Measurements from ENCODE around the gene INSYN2B. TPM values are rescaled to one million over a fixed set of nuclear protein-coding genes. Genes with fewer than 3 reads are reported as not detected.

The INSYN2B gene
- total RNA-seq, 4 donors from 2014 or later: not detected

- Histone ChIP-seq H3K4me3 (no peak overlapping the region), H3K36me3 (no peaks in the 10 kb centered on the region), H3K9me3 (no peaks in the 10 kb centered on the region), H3K27me3 (peaks cover 32% of the 10 kb centered on the region), H3K4me1 (no peaks in the 10 kb centered on the region), H3K27ac (no peak overlapping the region)
- WGBS, 2 donors (ENCODE audit: low coverage in 1 of 2): 33 to 38% methylated on average over 1 of the region's 1 CpG
- TF ChIP-seq CTCF (IDR thresholded peaks at IDR 0.05) (no peak), POLR2A (IDR thresholded peaks at IDR 0.05) (no peak), POLR2AphosphoS5 (IDR thresholded peaks at IDR 0.05) (no peak), EP300 (IDR thresholded peaks at IDR 0.05) (no peak)
- ATAC-seq: no peak
Observed at GRCh38 chr5:169989365-169989764, 9.1 kb upstream of the INSYN2B start.

GRCh38 chr5:169988947-169989346, 8.7 kb upstream of the INSYN2B start:
- 93 to 100% methylated on average over 1 of the region's 1 CpG for WGBS, 2 donors (ENCODE audit: low coverage in 1 of 2)
- TF ChIP-seq EP300 (IDR thresholded peaks at IDR 0.05) (no peak), CTCF (IDR thresholded peaks at IDR 0.05) (no peak), POLR2A (IDR thresholded peaks at IDR 0.05) (no peak), POLR2AphosphoS5 (IDR thresholded peaks at IDR 0.05) (no peak)
- peaks cover 36% of the 10 kb centered on the region for H3K27me3 ChIP-seq
- no peaks in the 10 kb centered on the region for H3K9me3 ChIP-seq
- H3K4me3 ChIP-seq: no peak overlapping the region
- no peaks in the 10 kb centered on the region for H3K36me3 ChIP-seq
- no peaks in the 10 kb centered on the region for H3K4me1 ChIP-seq
- no peak overlapping the region for H3K27ac ChIP-seq
- ATAC-seq: no peak

DNA sequence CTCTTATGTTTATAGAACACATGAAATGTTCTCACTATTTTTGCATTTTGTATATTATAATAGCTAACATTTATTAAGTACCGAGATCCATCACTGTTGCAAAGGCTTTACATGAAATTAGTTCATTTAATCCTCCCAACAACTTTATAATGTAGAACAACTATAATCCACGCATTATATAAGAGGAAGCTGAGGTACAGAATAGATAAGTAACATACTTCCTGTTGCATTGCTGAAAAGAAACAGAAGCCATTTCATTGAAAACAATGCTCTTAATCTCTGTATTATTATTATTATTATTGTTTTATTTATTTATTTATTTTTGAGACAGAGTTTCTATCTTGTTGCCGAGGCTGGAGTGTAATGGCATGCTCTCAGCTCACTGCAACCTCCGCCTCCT, 7.9 kb upstream of the INSYN2B start:
- no peak overlapping the region for H3K4me3 ChIP-seq
- no peak overlapping the region for H3K27ac ChIP-seq
- no peaks in the 10 kb centered on the region for H3K9me3 ChIP-seq
- WGBS, 2 donors (ENCODE audit: low coverage in 1 of 2): 44 to 65% methylated on average over 3 to 4 of the region's 4 CpGs
- no peaks in the 10 kb centered on the region for H3K4me1 ChIP-seq
- H3K36me3 ChIP-seq: no peaks in the 10 kb centered on the region
- H3K27me3 ChIP-seq: peaks cover 44% of the 10 kb centered on the region
- TF ChIP-seq CTCF (IDR thresholded peaks at IDR 0.05) (no peak), POLR2AphosphoS5 (IDR thresholded peaks at IDR 0.05) (no peak), EP300 (IDR thresholded peaks at IDR 0.05) (no peak), POLR2A (IDR thresholded peaks at IDR 0.05) (no peak)
- ATAC-seq: no peak

- Histone ChIP-seq H3K4me1 (peaks cover 0 to 11% (median 3%) of the 10 kb centered on the region in 3 donors), H3K4me3 (no peak overlapping the region), H3K27me3 (peaks cover 71% of the 10 kb centered on the region), H3K9me3 (no peaks in the 10 kb centered on the region), H3K27ac (no peak overlapping the region), H3K36me3 (no peaks in the 10 kb centered on the region)
- TF ChIP-seq EP300 (IDR thresholded peaks at IDR 0.05) (no peak), POLR2AphosphoS5 (IDR thresholded peaks at IDR 0.05) (no peak), CTCF (IDR thresholded peaks at IDR 0.05) (no peak), POLR2A (IDR thresholded peaks at IDR 0.05) (no peak)
- no peak for ATAC-seq
- WGBS, 2 donors (ENCODE audit: low coverage in 1 of 2): 6 to 29% methylated on average over 3 of the region's 3 CpGs
Observed at GRCh38 chr5:169979871-169980270, 424 bp downstream of the INSYN2B start.

DNA sequence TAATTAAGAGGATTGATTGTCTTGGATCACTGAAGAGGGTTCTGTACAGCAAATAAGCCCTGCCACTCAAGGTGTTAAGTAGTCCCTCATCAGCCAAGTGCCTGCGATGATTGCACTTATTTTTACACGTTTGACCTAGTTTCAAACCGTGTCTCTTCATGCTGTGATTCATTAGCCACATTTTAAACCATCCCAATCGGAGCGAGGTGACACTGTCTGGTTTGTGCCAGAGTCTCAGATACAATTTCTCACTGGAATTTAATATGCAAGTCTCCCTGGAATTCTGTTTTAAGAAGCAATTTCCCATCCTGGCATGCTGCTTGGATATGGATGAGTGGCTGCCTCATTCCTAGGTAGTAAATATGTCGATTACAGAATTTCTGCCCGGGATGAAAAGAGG, 1.6 kb downstream of the INSYN2B start:
- H3K4me1 ChIP-seq: peaks cover 0 to 11% (median 3%) of the 10 kb centered on the region in 3 donors
- no peak for ATAC-seq
- no peaks in the 10 kb centered on the region for H3K36me3 ChIP-seq
- 52 to 56% methylated on average over 5 to 7 of the region's 7 CpGs for WGBS, 2 donors (ENCODE audit: low coverage in 1 of 2)
- H3K9me3 ChIP-seq: no peaks in the 10 kb centered on the region
- no peak overlapping the region for H3K4me3 ChIP-seq
- H3K27ac ChIP-seq: no peak overlapping the region
- peaks cover 67% of the 10 kb centered on the region for H3K27me3 ChIP-seq
- no peak for TF ChIP-seq POLR2AphosphoS5 (IDR thresholded peaks at IDR 0.05)
- no peak for TF ChIP-seq POLR2A (IDR thresholded peaks at IDR 0.05)
- TF ChIP-seq CTCF (IDR thresholded peaks at IDR 0.05): no peak
- TF ChIP-seq EP300 (IDR thresholded peaks at IDR 0.05): no peak

All from gastroesophageal sphincter (tissue), 4 donors.